Spinal cord (tissue), 10 donors: Measurements from ENCODE around the gene TPRX1. TPM values are rescaled to one million over a fixed set of nuclear protein-coding genes. Genes with fewer than 3 reads are reported as not detected.
"Not testable (repeated sequence)": the region's sequence is repeated elsewhere in the genome, so short reads cannot be mapped to it uniquely, and the experiment has no call there.

Experiments
- DNase-seq, 6 donors: peaks; one replicate each; pipeline versions ENCODE4 v3.0.0 to v3.0.0-alpha.2; 2013 to 2015; ENCODE audit warnings: low spot score in 6 of 6, low read depth in 4 of 6
- H3K27ac ChIP-seq: one replicate; pipeline ENCODE4 v1.5.1; 2013; ENCODE audit warnings: low read depth, low read length, control low read depth
- H3K27me3 ChIP-seq: one replicate; pipeline ENCODE4 v1.6.1; 2013; ENCODE audit warnings: low read length; ENCODE audit not compliant: control insufficient read depth, insufficient read depth
- H3K36me3 ChIP-seq: one replicate; pipeline ENCODE4 v1.6.1; 2013; ENCODE audit warnings: low read length; ENCODE audit not compliant: control insufficient read depth, insufficient read depth
- H3K4me1 ChIP-seq: one replicate; pipeline ENCODE4 v1.6.1; 2013; ENCODE audit warnings: low read length; ENCODE audit not compliant: control insufficient read depth, insufficient read depth
- H3K4me3 ChIP-seq: one replicate; pipeline ENCODE4 v1.5.1; 2013; ENCODE audit warnings: low read depth, low read length, control low read depth
- H3K9me3 ChIP-seq: one replicate; pipeline ENCODE4 v1.6.1; 2013; ENCODE audit warnings: low read length; ENCODE audit not compliant: control insufficient read depth, insufficient read depth
- WGBS: methylation state at CpG from one replicate; pipeline ENCODE4 v1.1.5; 2013; ENCODE audit warnings: missing lambda C conversion rate; ENCODE audit not compliant: insufficient coverage; 5-methylcytosine and 5-hydroxymethylcytosine counted together
- polyA plus RNA-seq, 2 donors: library from polyadenylated mRNA; unstranded; fragments of 120-200 nt; gene quantifications; one replicate each; pipeline ENCODE4 v1.2.1, GENCODE V29; 2013; ENCODE audit not compliant: insufficient read length in 2 of 2
- total RNA-seq, 2 donors: library from RNA; depleted of rRNA in 1 of 2; stranded (reverse); fragments of 120-200 nt in 1 of 2; fragments of >200 nt in 1 of 2; gene quantifications; one replicate each; pipeline versions ENCODE4 v1.2.3 to v1.2.4, GENCODE V29; 2013 to 2014
- donor health status: healthy.

TPRX1 gene
- total and polyA plus RNA-seq, 4 donors, result not detected

DNA sequence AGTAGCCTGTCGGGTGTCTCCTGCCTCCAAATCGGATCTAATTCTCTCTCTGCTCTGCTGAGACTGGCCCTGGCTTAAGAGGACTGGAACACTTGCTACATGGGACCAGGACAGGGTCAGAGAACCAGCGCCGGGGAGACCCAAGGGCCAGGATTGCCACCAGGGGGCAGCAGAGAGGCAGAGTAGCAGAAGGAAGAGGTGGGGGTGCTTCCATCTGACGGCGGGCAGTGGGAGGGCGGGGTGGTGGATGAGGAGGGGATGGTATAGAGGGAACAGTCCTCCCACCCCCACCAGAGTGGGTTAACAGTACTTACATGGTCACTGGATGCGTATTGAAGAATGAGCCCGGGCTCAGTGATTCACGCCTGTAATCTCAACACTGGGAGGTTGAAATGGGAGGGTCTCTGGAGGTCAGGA lies 13.9 kb downstream of the TPRX1 start:
- DNase-seq, result peak in 2 of 6 donors; percentile 64 to 70
- H3K4me3 ChIP-seq, result no peak overlapping the region
- no peaks in the 10 kb centered on the region for H3K27me3 ChIP-seq
- H3K36me3 ChIP-seq, result peaks cover 31% of the 10 kb centered on the region
- no peak overlapping the region for H3K27ac ChIP-seq
- 16% methylated on average over 5 of the region's 10 CpGs for WGBS
- H3K4me1 ChIP-seq, result peaks cover 5% of the 10 kb centered on the region
- no peaks in the 10 kb centered on the region for H3K9me3 ChIP-seq

DNA sequence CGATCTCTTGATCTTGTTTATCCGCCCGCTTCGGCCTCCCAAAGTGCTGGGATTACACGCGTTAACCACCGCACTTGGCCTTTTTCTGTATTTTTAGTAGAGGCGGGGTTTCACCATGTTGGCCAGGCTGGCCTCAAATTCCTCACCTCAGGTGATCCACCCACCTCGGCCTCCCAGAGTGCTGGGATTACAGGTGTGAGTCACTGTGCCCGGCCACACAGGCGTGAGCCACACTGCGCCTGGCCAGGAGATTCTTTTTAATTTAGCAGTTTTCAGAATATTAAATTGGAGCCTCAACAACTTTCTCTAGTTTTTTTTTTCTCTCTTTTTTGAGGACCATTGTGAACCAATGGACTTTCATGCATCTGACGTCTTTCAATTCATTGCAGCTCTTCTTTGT lies 14.5 kb downstream of the TPRX1 start:
- H3K27ac ChIP-seq, H3K9me3 ChIP-seq, H3K27me3 ChIP-seq, H3K4me3 ChIP-seq, H3K4me1 ChIP-seq, DNase-seq: not testable (repeated sequence)
- WGBS, result 94% methylated on average over 5 of the region's 13 CpGs
- peaks cover 37% of the 10 kb centered on the region for H3K36me3 ChIP-seq

DNA sequence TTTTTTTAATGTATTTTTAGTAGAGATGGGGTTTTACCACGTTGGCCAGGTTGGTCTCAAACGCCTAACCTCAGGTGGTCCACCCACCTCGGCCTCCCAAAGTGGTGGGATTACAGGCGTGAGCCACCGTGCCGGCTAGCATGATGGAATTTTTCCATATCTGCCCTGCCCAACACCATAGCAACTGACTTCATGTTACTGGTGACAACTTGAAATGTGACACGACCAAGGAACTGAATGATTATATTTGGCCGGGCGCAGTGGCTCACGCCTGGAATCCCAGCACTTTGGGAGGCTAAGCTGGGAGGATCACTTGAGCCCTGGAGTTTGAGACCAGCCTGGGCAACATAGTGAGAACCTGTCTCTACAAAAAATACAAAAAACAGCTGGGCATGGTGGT lies 17.0 kb downstream of the TPRX1 start:
- H3K4me1 ChIP-seq, H3K4me3 ChIP-seq, H3K9me3 ChIP-seq, H3K27me3 ChIP-seq, H3K27ac ChIP-seq, DNase-seq: not testable (repeated sequence)
- WGBS, result 100% methylated on average over 6 of the region's 10 CpGs
- peaks cover 60% of the 10 kb centered on the region for H3K36me3 ChIP-seq

DNA sequence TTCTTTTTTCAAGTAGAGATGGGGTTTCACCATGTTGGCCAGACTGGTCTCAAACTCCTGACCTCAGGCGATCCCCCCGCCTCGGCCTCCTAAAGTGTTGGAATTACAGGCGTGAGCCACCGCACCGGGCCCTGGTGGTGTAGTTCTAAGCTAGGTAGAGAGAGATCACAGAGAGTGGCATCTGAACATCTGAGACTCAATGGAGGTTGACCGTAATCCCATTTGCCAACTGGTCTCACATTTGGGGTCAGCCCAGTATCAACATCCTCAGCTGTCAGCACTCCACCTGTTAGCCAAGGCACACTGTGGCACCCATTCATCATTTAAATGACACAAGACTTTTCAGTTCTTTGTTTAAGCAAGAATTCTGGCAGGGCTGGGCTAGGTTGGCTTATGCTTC lies 17.8 kb downstream of the TPRX1 start:
- no peaks in the 10 kb centered on the region for H3K9me3 ChIP-seq
- H3K36me3 ChIP-seq, result peaks cover 68% of the 10 kb centered on the region
- DNase-seq, result no peak
- H3K27ac ChIP-seq, result no peak overlapping the region
- WGBS, result no CpG with 5 or more reads among the region's 7 CpGs
- peaks cover 9% of the 10 kb centered on the region for H3K4me1 ChIP-seq
- no peak overlapping the region for H3K4me3 ChIP-seq
- no peaks in the 10 kb centered on the region for H3K27me3 ChIP-seq

DNA sequence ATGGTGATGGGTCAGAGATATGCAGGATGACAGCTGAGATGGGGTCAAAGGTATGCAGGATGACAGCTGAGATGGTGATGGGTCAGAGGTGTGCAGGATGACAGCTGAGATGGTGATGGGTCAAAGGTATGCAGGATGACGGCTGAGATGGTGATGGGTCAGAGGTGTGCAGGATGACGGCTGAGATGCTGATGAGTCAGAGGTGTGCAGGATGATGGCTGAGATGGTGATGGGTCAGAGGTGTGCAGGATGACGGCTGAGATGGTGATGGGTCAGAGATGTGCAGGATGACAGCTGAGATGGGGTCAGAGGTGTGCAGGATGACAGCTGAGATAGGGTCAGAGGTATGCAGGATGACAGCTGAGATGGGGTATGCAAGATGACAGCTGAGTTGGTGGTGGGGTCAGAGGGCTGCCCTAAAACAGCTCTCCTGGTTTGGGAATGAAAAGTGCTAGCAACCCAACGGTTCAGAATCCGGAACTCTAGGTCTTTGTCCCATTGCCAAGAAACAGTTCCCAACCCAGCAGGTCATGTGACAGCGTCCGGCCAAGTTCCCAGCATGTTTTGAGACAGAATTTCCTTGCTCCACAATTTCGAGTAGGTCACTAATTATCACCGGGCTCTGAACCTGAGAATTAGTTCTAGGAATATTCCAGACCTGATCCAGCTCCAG lies 22.6 kb downstream of the TPRX1 start:
- no peaks in the 10 kb centered on the region for H3K27me3 ChIP-seq
- DNase-seq, result peak in 1 of 6 donors; percentile 32
- H3K4me3 ChIP-seq, result no peak overlapping the region
- WGBS, result 77% methylated on average over 7 of the region's 9 CpGs
- H3K36me3 ChIP-seq, result peaks cover 67% of the 10 kb centered on the region
- H3K4me1 ChIP-seq, result peaks cover 46% of the 10 kb centered on the region
- H3K27ac ChIP-seq, result peak overlapping the region; percentile 47
- H3K9me3 ChIP-seq, result no peaks in the 10 kb centered on the region

DNA sequence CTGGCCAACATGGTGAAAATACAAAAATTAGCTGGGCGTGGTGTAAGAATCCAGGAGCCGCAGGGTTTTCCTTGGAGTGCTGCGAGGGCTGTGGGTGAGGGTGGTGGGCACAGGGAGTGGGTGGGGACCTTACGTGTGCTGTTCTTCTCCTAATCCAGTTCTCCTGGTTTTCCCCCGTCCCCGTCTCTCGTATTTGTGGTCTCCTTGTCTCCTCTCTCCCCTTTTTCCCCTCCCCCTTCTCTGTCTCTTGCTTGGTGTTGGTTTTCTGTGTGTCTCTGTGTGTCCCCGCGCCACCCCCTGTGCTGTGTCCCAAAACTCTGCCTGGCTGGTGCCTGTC lies 24.2 kb downstream of the TPRX1 start:
- no peak for DNase-seq
- Histone ChIP-seq H3K36me3 (peaks cover 52% of the 10 kb centered on the region), H3K27me3 (no peaks in the 10 kb centered on the region), H3K4me1 (peaks cover 47% of the 10 kb centered on the region), H3K27ac (peak overlapping the region; percentile 98), H3K9me3 (no peaks in the 10 kb centered on the region), H3K4me3 (peak overlapping the region; percentile 96)
- WGBS, result 100% methylated on average over 1 of the region's 9 CpGs

DNA sequence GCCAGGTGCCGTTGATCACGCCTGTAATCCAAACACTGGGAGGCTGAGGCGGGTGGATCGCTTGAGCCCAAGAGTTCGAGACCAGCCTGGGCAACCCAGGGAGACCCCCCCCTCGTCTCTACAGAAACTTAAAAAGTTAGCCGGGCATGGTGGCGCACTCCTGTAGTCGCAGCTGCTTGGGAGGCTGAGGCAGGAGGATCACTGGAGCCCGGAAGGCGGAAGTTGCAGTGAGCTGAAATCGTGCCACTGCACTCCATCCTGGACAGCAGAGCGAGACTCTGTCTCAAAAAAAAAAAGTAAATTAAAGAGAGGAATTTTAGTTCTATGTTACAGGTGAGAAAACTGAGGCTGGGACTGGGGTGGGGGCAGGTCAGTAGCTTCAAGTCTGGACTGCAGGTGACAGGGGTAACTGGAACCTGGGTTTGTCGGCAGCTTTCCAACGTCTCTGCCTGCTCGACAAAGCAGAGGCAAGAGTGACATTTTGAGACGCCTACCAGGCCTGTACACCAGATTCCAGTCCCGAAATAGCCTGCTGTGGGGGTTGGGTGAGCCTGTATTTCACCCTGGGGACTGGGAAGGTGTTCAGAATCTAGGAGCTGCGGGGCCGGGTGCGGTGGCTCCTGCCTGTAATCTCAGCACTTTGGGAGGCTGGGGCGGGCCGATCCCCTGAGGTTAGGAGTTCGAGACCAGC lies 24.7 kb downstream of the TPRX1 start:
- Histone ChIP-seq H3K27me3 (no peaks in the 10 kb centered on the region), H3K4me3 (peak overlapping the region; percentile 96), H3K9me3 (no peaks in the 10 kb centered on the region), H3K27ac (peak overlapping the region; percentile 98), H3K4me1 (peaks cover 52% of the 10 kb centered on the region), H3K36me3 (peaks cover 47% of the 10 kb centered on the region)
- WGBS, result 72% methylated on average over 19 of the region's 24 CpGs
- no peak for DNase-seq

DNA sequence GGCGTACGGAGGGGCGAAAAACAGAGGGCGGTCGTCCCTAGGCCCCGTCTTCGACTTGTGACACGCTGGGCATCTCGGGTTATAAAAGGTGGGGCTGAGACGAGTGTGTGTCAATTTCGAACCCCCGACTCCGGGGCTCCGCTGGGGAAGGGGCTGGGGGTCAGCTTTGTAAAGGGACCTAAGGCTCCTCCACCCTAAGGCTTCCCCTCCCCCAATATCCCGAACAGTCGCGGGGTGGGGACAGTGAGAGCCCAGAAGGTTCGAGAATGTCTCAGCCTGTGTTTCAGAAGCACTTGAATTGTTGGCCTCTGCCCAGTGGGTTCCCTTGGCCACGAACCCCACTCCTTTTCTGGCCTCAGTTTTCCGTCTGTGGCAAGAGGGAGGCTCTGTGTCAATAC lies 25.4 kb downstream of the TPRX1 start:
- Histone ChIP-seq H3K9me3 (no peaks in the 10 kb centered on the region), H3K36me3 (peaks cover 40% of the 10 kb centered on the region), H3K27ac (peak overlapping the region; percentile 98), H3K27me3 (no peaks in the 10 kb centered on the region), H3K4me1 (peaks cover 59% of the 10 kb centered on the region), H3K4me3 (peak overlapping the region; percentile 96)
- DNase-seq, result peak in 2 of 6 donors; percentile 62 to 71
- WGBS, result under 1% methylated on average over 17 of the region's 20 CpGs

DNA sequence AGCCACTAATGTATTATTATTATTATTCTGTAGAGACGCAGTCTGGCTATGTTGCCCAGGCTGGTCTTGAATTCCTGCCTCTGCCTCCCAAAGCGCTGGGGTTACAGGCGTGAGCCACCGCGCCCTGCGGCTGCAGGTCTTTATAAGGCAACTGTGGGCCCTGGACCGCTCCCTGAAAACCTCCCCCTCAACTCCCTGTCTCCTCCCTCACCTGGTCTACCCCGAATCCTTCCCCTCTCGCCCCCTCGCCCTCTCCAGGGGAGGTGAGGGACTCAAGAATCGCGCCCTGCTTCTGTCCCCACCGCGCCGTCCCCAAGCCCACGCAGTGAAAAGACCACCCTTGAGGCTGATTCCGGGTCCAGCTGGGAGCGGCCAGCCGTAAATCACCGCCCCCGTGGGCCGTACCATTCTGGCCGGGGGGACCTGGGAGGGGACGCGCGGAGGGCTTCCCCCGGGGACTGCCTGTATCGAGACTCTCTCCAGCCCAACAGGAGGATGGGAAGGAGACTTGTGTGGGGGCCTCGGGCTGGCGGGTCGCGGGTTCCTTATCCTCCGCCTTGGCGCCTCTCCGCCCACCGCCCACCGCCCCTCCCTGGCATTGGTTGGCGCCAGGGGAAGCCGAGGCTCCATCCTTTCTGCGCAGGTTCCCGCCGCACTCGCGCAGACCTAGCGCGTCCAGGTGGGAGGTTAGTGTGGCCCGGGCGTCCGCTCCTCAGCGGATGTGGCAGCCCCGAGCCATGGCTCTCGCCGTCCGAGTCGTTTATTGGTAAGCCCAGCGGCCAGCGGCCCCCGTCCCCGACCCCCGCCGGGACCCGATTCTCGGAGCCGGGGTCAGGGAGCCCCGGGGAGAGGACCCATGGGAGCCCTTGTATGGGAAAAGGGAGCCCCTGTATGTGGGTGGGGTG lies 26.1 kb downstream of the TPRX1 start, which contains the start of gene SELENOW:
Gene SELENOW, plus strand, starts transcription at position 655 of the 905 bp plus-strand sequence. Its CDS starts 83 bp downstream, at position 738.
- Histone ChIP-seq H3K4me1 (peaks cover 66% of the 10 kb centered on the region), H3K27me3 (no peaks in the 10 kb centered on the region), H3K4me3 (peak within 1 kb of the TSS; percentile 96), H3K9me3 (no peaks in the 10 kb centered on the region), H3K27ac (peak within 1 kb of the TSS; percentile 98), H3K36me3 (peaks cover 34% of the 10 kb centered on the region)
- DNase-seq, result peak; percentile 74 to 96 (median 84)
- 0% methylated on average over 63 of the region's 65 CpGs for WGBS
